ENCODE data around the gene TAGLN.

Gene TAGLN

GRCh38 chr11:117220568-117220967, 21.4 kb downstream of the TAGLN start:
- no peak for DNase-seq (ENCODE audit: low spot score)
- TF ChIP-seq, protein P1, sequence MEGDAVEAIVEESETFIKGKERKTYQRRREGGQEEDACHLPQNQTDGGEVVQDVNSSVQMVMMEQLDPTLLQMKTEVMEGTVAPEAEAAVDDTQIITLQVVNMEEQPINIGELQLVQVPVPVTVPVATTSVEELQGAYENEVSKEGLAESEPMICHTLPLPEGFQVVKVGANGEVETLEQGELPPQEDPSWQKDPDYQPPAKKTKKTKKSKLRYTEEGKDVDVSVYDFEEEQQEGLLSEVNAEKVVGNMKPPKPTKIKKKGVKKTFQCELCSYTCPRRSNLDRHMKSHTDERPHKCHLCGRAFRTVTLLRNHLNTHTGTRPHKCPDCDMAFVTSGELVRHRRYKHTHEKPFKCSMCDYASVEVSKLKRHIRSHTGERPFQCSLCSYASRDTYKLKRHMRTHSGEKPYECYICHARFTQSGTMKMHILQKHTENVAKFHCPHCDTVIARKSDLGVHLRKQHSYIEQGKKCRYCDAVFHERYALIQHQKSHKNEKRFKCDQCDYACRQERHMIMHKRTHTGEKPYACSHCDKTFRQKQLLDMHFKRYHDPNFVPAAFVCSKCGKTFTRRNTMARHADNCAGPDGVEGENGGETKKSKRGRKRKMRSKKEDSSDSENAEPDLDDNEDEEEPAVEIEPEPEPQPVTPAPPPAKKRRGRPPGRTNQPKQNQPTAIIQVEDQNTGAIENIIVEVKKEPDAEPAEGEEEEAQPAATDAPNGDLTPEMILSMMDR (IDR thresholded peaks at IDR 0.05; ENCODE audit: extremely low read depth, missing control alignments): no peak

DNA sequence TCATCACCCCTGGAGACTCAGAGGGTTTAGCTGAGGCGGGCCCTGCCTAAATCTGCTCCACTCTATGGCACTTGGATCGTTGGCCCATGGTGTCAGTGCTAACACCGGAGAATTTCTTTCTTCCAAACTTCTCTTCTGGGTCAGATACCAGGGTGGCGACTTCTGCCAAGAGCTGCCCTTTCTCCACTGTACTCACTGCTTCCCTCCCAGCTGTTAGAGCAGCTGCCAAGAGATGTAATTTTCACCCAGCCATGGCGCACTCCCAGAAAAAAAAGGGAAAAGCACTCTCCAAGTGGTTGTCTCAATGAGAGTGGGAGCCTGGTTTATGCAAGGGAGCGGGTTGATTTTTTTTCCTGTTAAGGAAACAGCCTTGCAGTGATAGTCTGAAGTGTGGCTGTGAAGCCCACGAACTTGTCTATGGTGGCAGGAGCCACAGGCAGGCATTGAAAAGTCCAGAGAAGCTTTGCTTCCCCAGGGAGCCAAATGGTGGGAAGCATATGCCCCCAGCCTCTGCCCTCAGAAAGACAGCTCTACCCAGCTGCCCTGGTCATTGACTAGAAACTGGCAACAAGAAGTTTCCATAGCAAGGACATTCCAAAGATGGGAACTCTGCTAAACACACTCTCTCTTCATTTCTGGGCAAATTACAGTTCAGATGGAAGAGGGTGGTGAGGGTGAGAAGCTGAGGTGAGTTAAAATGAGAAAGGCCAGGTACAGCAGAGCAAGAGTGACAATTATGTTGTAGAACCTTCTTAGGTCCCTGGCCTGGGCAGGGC, 22.0 kb downstream of the TAGLN start:
- TF ChIP-seq, protein P1 (IDR thresholded peaks at IDR 0.05; ENCODE audit: extremely low read depth, missing control alignments): no peak
- no peak for DNase-seq (ENCODE audit: low spot score)

- no peak for DNase-seq (ENCODE audit: low spot score)
- TF ChIP-seq, protein P1 (IDR thresholded peaks at IDR 0.05; ENCODE audit: extremely low read depth, missing control alignments): no peak
These were observed 22.8 kb downstream of the TAGLN start for GRCh38 chr11:117221775-117222517.

DNA sequence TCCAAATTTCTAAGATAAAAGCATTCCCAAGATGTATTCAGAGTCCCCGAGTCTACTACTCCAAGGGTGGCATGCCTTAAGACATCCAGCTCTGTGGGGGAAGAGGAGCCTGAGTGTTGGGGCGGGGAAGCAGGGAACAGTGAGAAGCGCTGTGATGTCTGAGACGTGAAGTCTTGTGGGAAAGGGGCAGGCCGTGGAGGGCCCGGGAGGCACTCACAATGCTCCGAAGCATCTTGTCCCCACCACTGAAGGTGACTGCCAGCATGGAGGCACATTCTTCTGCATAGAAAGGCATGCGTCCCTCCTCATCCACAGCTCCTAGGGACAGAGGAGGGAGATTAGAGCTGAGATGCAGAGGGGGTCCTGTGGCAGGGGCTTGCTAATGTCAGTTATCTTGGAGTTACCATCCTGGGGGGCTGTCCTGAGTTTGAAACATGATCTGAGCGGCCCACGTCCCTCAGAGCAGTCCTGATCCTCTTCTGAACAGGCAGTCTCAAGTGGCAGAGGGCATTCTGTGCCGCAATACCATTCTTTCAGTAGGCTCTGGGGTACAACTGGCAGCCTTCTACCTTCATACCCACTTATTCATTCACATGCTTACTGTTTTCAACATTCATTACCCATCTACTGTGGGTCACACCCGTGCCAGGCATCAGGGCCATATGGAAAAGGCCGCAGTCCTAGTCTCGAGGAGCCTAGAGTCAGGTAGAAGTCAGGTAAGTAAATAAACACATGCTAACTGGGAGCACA, 24.0 kb downstream of the TAGLN start:
- no peak for DNase-seq (ENCODE audit: low spot score)
- TF ChIP-seq, protein P1 (IDR thresholded peaks at IDR 0.05; ENCODE audit: extremely low read depth, missing control alignments): no peak

GRCh38 chr11:117223741-117224689, 24.8 kb downstream of the TAGLN start:
- DNase-seq (ENCODE audit: low spot score): no peak
- TF ChIP-seq, protein P1 (IDR thresholded peaks at IDR 0.05; ENCODE audit: extremely low read depth, missing control alignments): no peak

DNA sequence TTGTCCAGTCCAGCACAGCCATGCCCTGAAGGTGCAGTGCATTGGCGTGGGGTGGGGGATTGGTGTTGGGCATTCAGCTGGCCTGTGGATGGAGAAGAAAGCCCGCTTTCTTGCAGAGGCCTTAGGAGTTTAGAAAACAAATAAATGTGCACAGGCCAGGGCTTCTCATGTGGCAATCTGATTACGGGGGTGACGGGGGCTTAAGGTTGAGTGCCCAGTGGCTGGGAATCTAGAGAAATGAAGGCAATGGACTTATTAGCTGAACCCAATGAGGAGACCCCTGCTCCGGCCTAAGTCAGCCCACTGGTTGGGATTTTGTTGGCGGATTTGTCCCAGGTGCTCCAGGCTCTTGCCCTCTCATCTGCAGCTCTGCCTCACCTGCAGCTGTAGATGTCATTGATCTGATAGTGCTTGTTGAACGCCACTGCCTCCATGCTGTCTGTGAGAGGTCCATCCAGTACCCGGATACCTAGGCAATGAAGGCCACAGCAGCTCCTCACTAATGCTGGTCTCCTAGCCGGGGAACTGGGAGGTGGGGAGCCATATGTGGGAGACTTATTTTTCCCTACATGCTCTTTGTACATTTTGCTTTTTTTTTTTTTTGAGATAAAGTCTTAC, 26.5 kb downstream of the TAGLN start:
- no peak for DNase-seq (ENCODE audit: low spot score)
- TF ChIP-seq, protein P1 (IDR thresholded peaks at IDR 0.05; ENCODE audit: extremely low read depth, missing control alignments): no peak
